GM12865 (cell line): ENCODE results near the gene JOSD2.

Experiments
- DNase-seq: peaks from one replicate; pipeline ENCODE4 v3.0.0; 2010; ENCODE audit warnings: low read depth
- H3K4me3 ChIP-seq: 2 replicates; pipeline ENCODE4 v1.5.1; 2011; ENCODE audit warnings: mild to moderate bottlenecking, low read depth, low read length, control low read depth
- TF ChIP-seq, protein P1 (sequence below): IDR thresholded peaks from 2 replicates; pipeline ENCODE4 v1.5.1; 2011; ENCODE audit warnings: low read length, control low read depth, low read depth, inconsistent platforms; ENCODE audit not compliant: insufficient read depth; ENCODE audit errors: missing control alignments

JOSD2 gene

GRCh38 chr19:50459638-50460037, 51.4 kb downstream of the JOSD2 start:
- H3K4me3 ChIP-seq, result no peak overlapping the region
- TF ChIP-seq, protein P1, sequence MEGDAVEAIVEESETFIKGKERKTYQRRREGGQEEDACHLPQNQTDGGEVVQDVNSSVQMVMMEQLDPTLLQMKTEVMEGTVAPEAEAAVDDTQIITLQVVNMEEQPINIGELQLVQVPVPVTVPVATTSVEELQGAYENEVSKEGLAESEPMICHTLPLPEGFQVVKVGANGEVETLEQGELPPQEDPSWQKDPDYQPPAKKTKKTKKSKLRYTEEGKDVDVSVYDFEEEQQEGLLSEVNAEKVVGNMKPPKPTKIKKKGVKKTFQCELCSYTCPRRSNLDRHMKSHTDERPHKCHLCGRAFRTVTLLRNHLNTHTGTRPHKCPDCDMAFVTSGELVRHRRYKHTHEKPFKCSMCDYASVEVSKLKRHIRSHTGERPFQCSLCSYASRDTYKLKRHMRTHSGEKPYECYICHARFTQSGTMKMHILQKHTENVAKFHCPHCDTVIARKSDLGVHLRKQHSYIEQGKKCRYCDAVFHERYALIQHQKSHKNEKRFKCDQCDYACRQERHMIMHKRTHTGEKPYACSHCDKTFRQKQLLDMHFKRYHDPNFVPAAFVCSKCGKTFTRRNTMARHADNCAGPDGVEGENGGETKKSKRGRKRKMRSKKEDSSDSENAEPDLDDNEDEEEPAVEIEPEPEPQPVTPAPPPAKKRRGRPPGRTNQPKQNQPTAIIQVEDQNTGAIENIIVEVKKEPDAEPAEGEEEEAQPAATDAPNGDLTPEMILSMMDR, result no peak
- no peak for DNase-seq

GRCh38 chr19:50459067-50459456, 51.9 kb downstream of the JOSD2 start:
- H3K4me3 ChIP-seq, result no peak overlapping the region
- no peak for DNase-seq
- TF ChIP-seq, protein P1, result no peak

DNA sequence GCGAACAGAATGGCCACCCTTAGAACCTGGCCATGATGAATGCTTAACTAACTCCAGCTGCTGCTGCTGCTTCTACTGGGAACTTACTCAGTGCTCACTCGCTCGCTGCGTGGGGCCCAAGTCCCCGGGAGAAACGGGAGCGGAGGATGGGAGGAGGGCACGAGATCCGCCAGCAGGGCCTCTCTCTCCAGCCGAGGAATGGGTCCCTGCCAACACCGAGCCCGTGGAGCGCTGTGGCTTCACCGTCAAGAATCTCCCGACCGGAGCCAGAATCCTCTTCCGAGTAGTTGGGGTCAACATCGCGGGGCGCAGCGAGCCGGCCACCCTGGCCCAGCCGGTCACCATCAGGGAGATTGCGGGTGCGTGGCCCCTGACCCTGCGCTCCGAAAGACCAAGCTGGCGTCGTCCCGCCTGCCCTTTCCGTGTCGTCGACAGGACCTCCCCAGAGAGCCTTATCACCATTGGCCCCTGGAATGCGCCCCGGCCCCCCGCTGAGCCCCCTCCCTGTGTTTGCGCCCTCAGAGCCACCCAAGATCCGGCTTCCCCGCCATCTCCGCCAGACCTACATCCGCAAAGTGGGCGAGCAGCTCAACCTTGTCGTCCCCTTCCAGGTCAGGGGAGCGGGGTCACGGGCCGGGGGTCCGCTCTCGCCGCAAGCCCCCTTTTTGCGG, 52.5 kb downstream of the JOSD2 start:
- DNase-seq, result no peak
- TF ChIP-seq, protein P1, result no peak
- H3K4me3 ChIP-seq, result no peak overlapping the region

- H3K4me3 ChIP-seq, result no peak overlapping the region
- no peak for DNase-seq
- TF ChIP-seq, protein P1, result no peak
Observed at GRCh38 chr19:50457300-50457699, 53.7 kb downstream of the JOSD2 start.
